ENCODE results near the gene TMA7. TPM values are rescaled to one million over a fixed set of nuclear protein-coding genes. Genes with fewer than 3 reads are reported as not detected.
A peak's percentile ranks its signal among the peaks of the same experiment; 100 is the strongest.

The TMA7 gene
- total and polyA plus RNA-seq, 9 of the 15 experiments (the other 6 are each of a cell fraction or from before 2014, with no cell fraction given): 209 to 1,003 (median 486) TPM

DNA sequence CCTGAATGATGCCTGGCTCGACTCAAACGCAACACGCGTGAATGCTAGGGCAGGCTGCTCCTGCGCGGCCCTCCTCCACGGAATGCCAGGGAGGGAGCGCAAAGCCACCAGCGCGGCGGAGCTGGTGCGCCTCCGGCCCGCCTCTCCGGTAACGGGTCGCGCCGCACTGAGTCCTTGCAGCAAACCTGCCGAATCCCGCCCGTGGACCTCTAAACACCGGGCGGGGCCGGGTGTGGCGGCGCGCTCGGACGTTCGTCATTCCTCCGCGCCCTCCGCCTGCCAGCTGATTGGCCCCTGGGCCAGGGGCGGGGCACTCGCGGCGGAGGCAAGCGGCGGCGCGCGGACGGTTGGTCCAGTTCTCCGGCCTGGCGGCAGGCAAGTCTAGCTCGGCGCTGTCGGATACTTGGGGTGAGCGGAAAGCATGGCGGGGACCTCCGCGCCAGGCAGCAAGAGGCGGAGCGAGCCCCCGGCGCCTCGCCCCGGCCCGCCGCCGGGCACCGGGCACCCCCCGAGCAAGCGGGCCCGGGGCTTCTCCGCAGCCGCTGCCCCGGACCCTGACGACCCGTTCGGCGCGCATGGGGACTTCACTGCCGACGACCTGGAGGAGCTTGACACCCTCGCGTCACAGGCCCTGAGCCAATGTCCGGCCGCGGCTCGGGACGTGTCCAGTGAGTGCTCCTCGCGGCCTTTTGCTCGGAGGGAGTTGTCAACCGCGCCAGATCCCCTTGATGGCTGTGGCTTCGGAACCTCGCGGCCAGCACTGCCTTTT, 6.6 kb downstream of the TMA7 start, which contains the start of gene ATRIP (continued):
- no peak for TF ChIP-seq TRIM25 (IDR thresholded peaks at IDR 0.05; ENCODE audit: borderline replicate concordance)
- no peak for TF ChIP-seq ZNF224 (CRISPR knock-in tag; IDR thresholded peaks at IDR 0.05)
- no peak for TF ChIP-seq CEBPZ (IDR thresholded peaks at IDR 0.05; ENCODE audit: borderline replicate concordance, low read depth, low read length)
- no peak for TF ChIP-seq PHB2 (IDR thresholded peaks at IDR 0.05; ENCODE audit: low read depth)
- no peak for TF ChIP-seq CHD2 (IDR thresholded peaks at IDR 0.05; ENCODE audit: low read depth, low read length)
- TF ChIP-seq, protein P1, sequence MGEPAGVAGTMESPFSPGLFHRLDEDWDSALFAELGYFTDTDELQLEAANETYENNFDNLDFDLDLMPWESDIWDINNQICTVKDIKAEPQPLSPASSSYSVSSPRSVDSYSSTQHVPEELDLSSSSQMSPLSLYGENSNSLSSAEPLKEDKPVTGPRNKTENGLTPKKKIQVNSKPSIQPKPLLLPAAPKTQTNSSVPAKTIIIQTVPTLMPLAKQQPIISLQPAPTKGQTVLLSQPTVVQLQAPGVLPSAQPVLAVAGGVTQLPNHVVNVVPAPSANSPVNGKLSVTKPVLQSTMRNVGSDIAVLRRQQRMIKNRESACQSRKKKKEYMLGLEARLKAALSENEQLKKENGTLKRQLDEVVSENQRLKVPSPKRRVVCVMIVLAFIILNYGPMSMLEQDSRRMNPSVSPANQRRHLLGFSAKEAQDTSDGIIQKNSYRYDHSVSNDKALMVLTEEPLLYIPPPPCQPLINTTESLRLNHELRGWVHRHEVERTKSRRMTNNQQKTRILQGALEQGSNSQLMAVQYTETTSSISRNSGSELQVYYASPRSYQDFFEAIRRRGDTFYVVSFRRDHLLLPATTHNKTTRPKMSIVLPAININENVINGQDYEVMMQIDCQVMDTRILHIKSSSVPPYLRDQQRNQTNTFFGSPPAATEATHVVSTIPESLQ (CRISPR knock-in tag; IDR thresholded peaks at IDR 0.05): no peak
- peak in 1 of 2 experiments; percentile 74; a peak in 2 of 4 replicates for TF ChIP-seq ZNF639 (CRISPR knock-in tag; conservative IDR thresholded peaks at IDR 0.05 in 1 of 2, IDR thresholded peaks at IDR 0.05 in 1 of 2)
- TF ChIP-seq, protein P2, sequence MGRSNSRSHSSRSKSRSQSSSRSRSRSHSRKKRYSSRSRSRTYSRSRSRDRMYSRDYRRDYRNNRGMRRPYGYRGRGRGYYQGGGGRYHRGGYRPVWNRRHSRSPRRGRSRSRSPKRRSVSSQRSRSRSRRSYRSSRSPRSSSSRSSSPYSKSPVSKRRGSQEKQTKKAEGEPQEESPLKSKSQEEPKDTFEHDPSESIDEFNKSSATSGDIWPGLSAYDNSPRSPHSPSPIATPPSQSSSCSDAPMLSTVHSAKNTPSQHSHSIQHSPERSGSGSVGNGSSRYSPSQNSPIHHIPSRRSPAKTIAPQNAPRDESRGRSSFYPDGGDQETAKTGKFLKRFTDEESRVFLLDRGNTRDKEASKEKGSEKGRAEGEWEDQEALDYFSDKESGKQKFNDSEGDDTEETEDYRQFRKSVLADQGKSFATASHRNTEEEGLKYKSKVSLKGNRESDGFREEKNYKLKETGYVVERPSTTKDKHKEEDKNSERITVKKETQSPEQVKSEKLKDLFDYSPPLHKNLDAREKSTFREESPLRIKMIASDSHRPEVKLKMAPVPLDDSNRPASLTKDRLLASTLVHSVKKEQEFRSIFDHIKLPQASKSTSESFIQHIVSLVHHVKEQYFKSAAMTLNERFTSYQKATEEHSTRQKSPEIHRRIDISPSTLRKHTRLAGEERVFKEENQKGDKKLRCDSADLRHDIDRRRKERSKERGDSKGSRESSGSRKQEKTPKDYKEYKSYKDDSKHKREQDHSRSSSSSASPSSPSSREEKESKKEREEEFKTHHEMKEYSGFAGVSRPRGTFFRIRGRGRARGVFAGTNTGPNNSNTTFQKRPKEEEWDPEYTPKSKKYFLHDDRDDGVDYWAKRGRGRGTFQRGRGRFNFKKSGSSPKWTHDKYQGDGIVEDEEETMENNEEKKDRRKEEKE (IDR thresholded peaks at IDR 0.05; ENCODE audit: borderline replicate concordance in 1 of 2, control insufficient read depth in 1 of 2, low read depth in 2 of 2, low read length in 1 of 2): 0 out of 4 replicates have a peak, but pooled peaks of 1 of the 2 experiments have one; percentile 40
- peak; percentile 99 for TF ChIP-seq RBFOX2 (IDR thresholded peaks at IDR 0.05; ENCODE audit: low read depth, low read length)
- TF ChIP-seq ETV6 (IDR thresholded peaks at IDR 0.05; ENCODE audit: borderline replicate concordance in 1 of 2, low read depth in 2 of 2, low read length in 1 of 2): no peak
- no peak for TF ChIP-seq ETV6 (CRISPR knock-in tag; IDR thresholded peaks at IDR 0.05; ENCODE audit: borderline replicate concordance)

All from K562 (cell line).